HUES64 (cell line): ENCODE results near the gene EEF1G.

ENCODE experiments used
- H3K27ac ChIP-seq: 2 replicates; pipeline ENCODE4 v1.7.0; 2013; ENCODE audit warnings: low read depth, low read length, inconsistent platforms
- H3K27me3 ChIP-seq: 2 replicates; pipeline ENCODE4 v1.6.1; 2013; ENCODE audit warnings: mild to moderate bottlenecking, low read length; ENCODE audit not compliant: insufficient read depth
- H3K36me3 ChIP-seq: 2 replicates; pipeline ENCODE4 v1.6.1; 2013; ENCODE audit warnings: mild to moderate bottlenecking, low read length; ENCODE audit not compliant: insufficient read depth
- H3K4me1 ChIP-seq: 2 replicates; pipeline ENCODE4 v1.6.1; 2013; ENCODE audit warnings: mild to moderate bottlenecking, low read length, moderate library complexity; ENCODE audit not compliant: insufficient read depth
- H3K4me3 ChIP-seq: 2 replicates; pipeline ENCODE4 v1.5.1; 2013; ENCODE audit warnings: mild to moderate bottlenecking, low read length, moderate library complexity
- H3K9ac ChIP-seq: 2 replicates; pipeline ENCODE4 v1.6.1; 2013; ENCODE audit warnings: mild to moderate bottlenecking, low read depth, low read length
- H3K9me3 ChIP-seq: 2 replicates; pipeline ENCODE4 v1.6.1; 2013; ENCODE audit warnings: low read depth, low read length; ENCODE audit not compliant: insufficient read depth
- WGBS: fragments of 150-250, 120-280 bp; methylation state at CpG from one replicate; pipeline ENCODE4 v1.1.7; 2013; ENCODE audit warnings: missing lambda C conversion rate; 5-methylcytosine and 5-hydroxymethylcytosine counted together

The EEF1G gene

GRCh38 chr11:62542750-62543567 is 30.7 kb downstream of the EEF1G start:
- H3K27ac ChIP-seq = no peak overlapping the region
- H3K4me3 ChIP-seq = peak overlapping the region; percentile 33
- H3K9me3 ChIP-seq = no peaks in the 10 kb centered on the region
- H3K36me3 ChIP-seq = no peaks in the 10 kb centered on the region
- 14% methylated on average over 30 of the region's 30 CpGs for WGBS
- H3K27me3 ChIP-seq = peaks cover 56% of the 10 kb centered on the region
- peaks cover 17% of the 10 kb centered on the region for H3K4me1 ChIP-seq
- H3K9ac ChIP-seq = 0 out of 2 replicates have a peak overlapping the region, but pooled peaks have one; percentile 4

GRCh38 chr11:62542111-62542745 is 31.5 kb downstream of the EEF1G start:
- Histone ChIP-seq H3K36me3 (no peaks in the 10 kb centered on the region), H3K27ac (0 out of 2 replicates have a peak overlapping the region, but pooled peaks have one; percentile 10), H3K4me1 (peaks cover 14% of the 10 kb centered on the region), H3K27me3 (peaks cover 49% of the 10 kb centered on the region), H3K4me3 (peak overlapping the region; percentile 28), H3K9me3 (no peaks in the 10 kb centered on the region), H3K9ac (0 out of 2 replicates have a peak overlapping the region, but pooled peaks have one; percentile 4)
- WGBS = 67% methylated on average over 6 of the region's 6 CpGs

GRCh38 chr11:62540804-62541701 is 32.6 kb downstream of the EEF1G start:
- Histone ChIP-seq H3K9me3 (no peaks in the 10 kb centered on the region), H3K9ac (no peak overlapping the region), H3K27me3 (peaks cover 37% of the 10 kb centered on the region), H3K27ac (no peak overlapping the region), H3K36me3 (no peaks in the 10 kb centered on the region), H3K4me3 (no peak overlapping the region), H3K4me1 (peaks cover 14% of the 10 kb centered on the region)
- 89% methylated on average over 16 of the region's 16 CpGs for WGBS

GRCh38 chr11:62539238-62539925 is 34.3 kb downstream of the EEF1G start:
- peaks cover 14% of the 10 kb centered on the region for H3K4me1 ChIP-seq
- WGBS = 82% methylated on average over 13 of the region's 13 CpGs
- peaks cover 8% of the 10 kb centered on the region; the same call in 1 of the 2 replicates for H3K36me3 ChIP-seq
- H3K9me3 ChIP-seq = no peaks in the 10 kb centered on the region
- H3K9ac ChIP-seq = no peak overlapping the region
- peaks cover 20% of the 10 kb centered on the region for H3K27me3 ChIP-seq
- H3K27ac ChIP-seq = no peak overlapping the region
- no peak overlapping the region for H3K4me3 ChIP-seq

GRCh38 chr11:62538470-62539237 is 35.0 kb downstream of the EEF1G start:
- Histone ChIP-seq H3K4me1 (peaks cover 10% of the 10 kb centered on the region), H3K36me3 (peaks cover 14% of the 10 kb centered on the region; the same call in 1 of the 2 replicates), H3K4me3 (no peak overlapping the region), H3K27ac (no peak overlapping the region), H3K27me3 (peaks cover 13% of the 10 kb centered on the region), H3K9ac (no peak overlapping the region), H3K9me3 (no peaks in the 10 kb centered on the region)
- WGBS = 92% methylated on average over 19 of the region's 19 CpGs

- no peaks in the 10 kb centered on the region for H3K27me3 ChIP-seq
- no peak overlapping the region for H3K9ac ChIP-seq
- H3K27ac ChIP-seq = no peak overlapping the region
These were observed 37.3 kb downstream of the EEF1G start for GRCh38 chr11:62536301-62536957.

GRCh38 chr11:62535802-62536201 is 37.9 kb downstream of the EEF1G start:
- no peaks in the 10 kb centered on the region for H3K27me3 ChIP-seq
- 0 out of 2 replicates have a peak, but pooled peaks cover 2% of the 10 kb centered on the region for H3K9me3 ChIP-seq
- no peak overlapping the region for H3K9ac ChIP-seq
- no peak overlapping the region for H3K27ac ChIP-seq
- H3K4me1 ChIP-seq = peaks cover 6% of the 10 kb centered on the region
- H3K4me3 ChIP-seq = no peak overlapping the region
- peaks cover 40% of the 10 kb centered on the region; the same call in 1 of the 2 replicates for H3K36me3 ChIP-seq
- 95% methylated on average over 12 of the region's 12 CpGs for WGBS

More at GRCh38 chr11:62536301-62536957, 37.3 kb downstream of the EEF1G start:
- Histone ChIP-seq H3K4me1 (peaks cover 6% of the 10 kb centered on the region), H3K9me3 (0 out of 2 replicates have a peak, but pooled peaks cover 2% of the 10 kb centered on the region), H3K36me3 (peaks cover 33% of the 10 kb centered on the region; the same call in 1 of the 2 replicates), H3K4me3 (no peak overlapping the region)
- WGBS = 78% methylated on average over 19 of the region's 21 CpGs

- Histone ChIP-seq H3K4me1 (peaks cover 6% of the 10 kb centered on the region), H3K27me3 (no peaks in the 10 kb centered on the region), H3K36me3 (peaks cover 41% of the 10 kb centered on the region; the same call in 1 of the 2 replicates), H3K9ac (no peak overlapping the region), H3K27ac (no peak overlapping the region), H3K9me3 (0 out of 2 replicates have a peak, but pooled peaks cover 2% of the 10 kb centered on the region), H3K4me3 (no peak overlapping the region)
- 96% methylated on average over 19 of the region's 19 CpGs for WGBS
These were observed 38.7 kb downstream of the EEF1G start for GRCh38 chr11:62534779-62535545.

GRCh38 chr11:62532096-62532495 is 41.6 kb downstream of the EEF1G start:
- no peaks in the 10 kb centered on the region for H3K27me3 ChIP-seq
- H3K9ac ChIP-seq = no peak overlapping the region
- peaks cover 41% of the 10 kb centered on the region; the same call in 1 of the 2 replicates for H3K36me3 ChIP-seq
- no peak overlapping the region for H3K27ac ChIP-seq
- 91% methylated on average over 2 of the region's 2 CpGs for WGBS
- 0 out of 2 replicates have a peak, but pooled peaks cover 2% of the 10 kb centered on the region for H3K9me3 ChIP-seq
- H3K4me3 ChIP-seq = no peak overlapping the region
- no peaks in the 10 kb centered on the region for H3K4me1 ChIP-seq
